GM18868 (cell line): ENCODE results near the gene TRMT6.

Source experiments
- ATAC-seq: cut with Tn5 transposase; IDR thresholded peaks from one replicate; pipeline ENCODE4 v1.9.1; 2021; ENCODE audit warnings: mild to moderate bottlenecking, moderate library complexity; ENCODE audit not compliant: unreplicated experiment

The TRMT6 gene

DNA sequence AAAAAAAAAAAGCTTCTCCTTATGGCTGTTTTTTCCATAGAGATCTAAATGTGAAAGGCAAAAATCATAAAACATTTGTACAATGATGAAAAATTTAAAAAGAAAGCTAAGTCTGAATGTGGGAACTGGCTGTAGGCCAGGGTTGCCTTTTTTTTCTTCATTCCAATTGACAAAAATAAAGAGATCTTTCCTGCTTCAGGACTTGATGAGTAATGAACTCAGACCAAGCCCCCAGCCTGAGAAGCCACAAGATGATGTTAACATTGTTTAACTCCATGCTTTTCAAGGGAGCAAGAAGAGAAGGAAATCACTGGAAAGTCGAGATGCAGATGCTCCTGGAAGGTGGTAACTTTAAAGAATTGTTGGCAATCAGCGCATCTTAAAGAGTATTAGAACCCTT, 41.4 kb downstream of the TRMT6 start:
- no peak for ATAC-seq

DNA sequence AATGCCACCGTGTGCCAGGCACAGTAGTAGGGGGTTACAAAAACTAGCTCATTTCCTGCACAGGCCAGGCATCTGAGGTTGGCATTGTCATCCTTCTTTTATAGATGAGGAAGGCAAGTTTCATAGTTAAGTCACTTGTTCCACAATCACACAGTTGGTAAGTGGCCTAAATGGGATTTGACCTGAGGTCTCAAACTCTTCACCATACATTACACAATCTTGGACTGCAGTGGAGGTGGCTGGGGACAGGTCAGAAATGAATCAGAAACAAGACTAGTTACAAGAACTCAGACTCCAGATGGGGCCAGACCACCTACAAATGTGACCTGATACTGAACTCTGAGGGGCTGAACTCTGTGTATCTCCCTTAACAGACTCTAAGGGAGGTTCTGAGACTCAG, 49.4 kb downstream of the TRMT6 start:
- ATAC-seq, result no peak

DNA sequence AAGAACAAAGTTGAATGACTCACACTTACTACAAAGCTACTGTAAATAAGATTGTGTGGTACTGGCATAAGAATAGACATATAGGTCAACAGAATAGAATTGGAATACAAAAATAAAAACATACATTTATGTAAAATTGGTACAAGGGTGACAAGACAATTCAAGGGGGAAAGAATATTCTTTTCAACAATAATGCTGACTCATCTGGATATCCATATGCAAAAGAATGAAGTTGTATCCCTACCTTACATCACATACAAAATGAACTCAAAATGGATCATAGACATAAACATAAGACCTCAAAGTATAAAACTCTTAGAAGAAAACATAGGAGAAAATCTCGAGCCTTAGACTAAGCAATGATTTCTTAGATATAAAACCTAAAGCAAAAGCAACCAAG, 50.9 kb downstream of the TRMT6 start:
- no peak for ATAC-seq

GRCh38 chr20:5895626-5896025, 54.7 kb downstream of the TRMT6 start:
- no peak for ATAC-seq

DNA sequence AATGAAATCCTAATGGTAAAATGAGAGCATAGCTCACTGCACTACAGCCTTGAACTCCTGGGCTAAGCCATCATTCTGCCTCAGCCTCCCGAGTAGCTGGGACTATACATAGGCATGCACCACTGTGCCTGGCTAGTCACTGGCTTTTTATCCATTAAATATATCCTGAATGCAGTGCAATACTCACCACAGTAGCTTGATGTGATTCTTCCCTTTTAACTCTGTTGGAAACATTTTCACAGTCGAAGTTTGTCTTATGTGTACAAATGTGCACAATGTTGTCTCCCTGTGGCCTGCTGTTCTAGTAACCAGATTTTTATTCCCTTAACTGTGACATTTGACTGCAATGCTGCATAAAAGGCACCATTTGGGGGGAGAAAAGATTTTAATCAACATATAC, 56.7 kb downstream of the TRMT6 start:
- ATAC-seq, result no peak

DNA sequence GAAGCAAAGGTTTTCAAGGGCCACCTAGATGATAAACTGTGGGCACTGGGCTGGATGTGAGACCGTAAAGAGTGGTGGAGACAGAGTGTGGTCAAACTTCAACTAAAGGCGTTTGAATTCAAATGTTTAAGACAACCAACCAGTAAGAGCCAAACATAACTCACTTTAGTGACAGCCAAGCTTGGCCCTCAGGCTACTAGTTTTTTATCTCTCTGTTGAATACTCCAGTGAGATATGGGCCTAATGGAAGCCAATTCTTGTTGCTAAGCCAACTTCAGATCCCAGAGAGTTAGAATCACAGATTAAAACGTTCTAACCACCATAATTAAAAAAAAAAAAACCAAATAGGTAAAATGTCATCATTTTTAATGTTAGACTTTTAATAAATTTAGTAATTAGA, 57.3 kb downstream of the TRMT6 start:
- ATAC-seq, result no peak

GRCh38 chr20:5890773-5891441, 59.4 kb downstream of the TRMT6 start:
- ATAC-seq, result no peak

DNA sequence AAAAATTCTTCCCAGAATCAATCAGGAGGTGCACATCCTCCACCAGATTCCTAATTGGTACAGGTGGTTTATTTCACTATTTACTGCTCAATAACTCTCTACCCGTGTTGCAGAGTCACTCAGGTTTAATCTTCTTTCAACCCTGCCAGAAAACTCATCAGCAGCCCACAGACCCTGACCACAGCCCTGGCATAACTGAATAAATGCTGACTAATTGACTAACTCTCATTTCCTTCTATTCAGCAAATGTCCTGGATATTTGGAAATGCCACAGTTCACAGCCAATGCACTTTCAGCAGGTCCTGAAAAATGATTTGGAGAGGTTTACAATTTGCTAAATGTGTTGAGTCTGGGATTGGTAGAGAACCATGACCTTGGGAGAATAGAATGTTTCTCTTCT, 62.3 kb downstream of the TRMT6 start:
- no peak for ATAC-seq

- ATAC-seq, result no peak
These were observed 62.9 kb downstream of the TRMT6 start for GRCh38 chr20:5887386-5887785.
